WTC11 (cell line): ENCODE measurements around the gene OR51S1.

ENCODE experiments used
- CTCF ChIP-seq: fragments of 200-600 bp; IDR thresholded peaks from 2 replicates; pipeline ENCODE4 v1.8.0; 2022; ENCODE audit warnings: antibody characterized with exemption
- E2F4 ChIP-seq: sonication (generic); formaldehyde crosslinking; IDR thresholded peaks from 2 replicates; pipeline ENCODE4 v1.8.1; 2022; ENCODE audit warnings: low read depth, mild to moderate bottlenecking, moderate library complexity, missing genetic modification reagents, borderline replicate concordance
- KAT7 ChIP-seq: sonication (generic); formaldehyde crosslinking; IDR thresholded peaks from 2 replicates; pipeline ENCODE4 v1.8.1; 2023; ENCODE audit warnings: missing genetic modification reagents, mild to moderate bottlenecking, borderline replicate concordance
- SMAD4 ChIP-seq: sonication (generic); formaldehyde crosslinking; IDR thresholded peaks from 2 replicates; pipeline ENCODE4 v1.8.0; 2022; ENCODE audit warnings: mild to moderate bottlenecking, missing genetic modification reagents
- TEAD1 ChIP-seq: sonication (generic); formaldehyde crosslinking; IDR thresholded peaks from 2 replicates; pipeline ENCODE4 v1.8.0; 2022; ENCODE audit warnings: mild to moderate bottlenecking, missing genetic modification reagents
- ZNF232 ChIP-seq: sonication (generic); formaldehyde crosslinking; IDR thresholded peaks from 2 replicates; pipeline ENCODE4 v1.8.0; 2022; ENCODE audit warnings: mild to moderate bottlenecking, missing genetic modification reagents
- ZSCAN18 ChIP-seq: fragments of 250-450 bp; sonication (Bioruptor Pico); IDR thresholded peaks from 2 replicates; pipeline ENCODE4 v2.1.2; 2022; ENCODE audit warnings: mild to moderate bottlenecking, moderate library complexity

- TF ChIP-seq SMAD4 (CRISPR knock-in tag) (no peak), E2F4 (CRISPR knock-in tag) (no peak), CTCF (0 out of 2 replicates have a peak, but pooled peaks have one; percentile 17), ZNF232 (CRISPR knock-in tag) (no peak), KAT7 (CRISPR knock-in tag) (no peak), TEAD1 (CRISPR knock-in tag) (no peak), ZSCAN18 (CRISPR knock-in tag) (no peak)
These were observed 22.6 kb downstream of the OR51S1 start for GRCh38 chr11:4826425-4826824.
